ENCODE measurements around the gene HIC1. TPM values are rescaled to one million over a fixed set of nuclear protein-coding genes. Genes with fewer than 3 reads are reported as not detected.

Gene HIC1
- total and polyA plus RNA-seq, 9 donors: 3.9 to 108 (median 60.8) TPM

- no peak overlapping the region for H3K4me3 ChIP-seq
- intact Hi-C loops (cut with DNase I): no loop called here
- H3K9me3 ChIP-seq: no peaks in the 10 kb centered on the region
- TF ChIP-seq POLR2A (IDR thresholded peaks at IDR 0.05) (no peak), EP300 (IDR thresholded peaks at IDR 0.05) (no peak), CTCF (IDR thresholded peaks at IDR 0.05) (no peak)
- no peaks in the 10 kb centered on the region for H3K27me3 ChIP-seq
- H3K36me3 ChIP-seq: no peaks in the 10 kb centered on the region
- no peaks in the 10 kb centered on the region for H3K4me1 ChIP-seq (ENCODE audit: insufficient read depth)
- WGBS, 3 donors: 90 to 95% (median 94%) methylated on average over 6 of the region's 6 CpGs
- no peak for DNase-seq
- H3K27ac ChIP-seq: no peak overlapping the region
Measured at GRCh38 chr17:2110436-2110835, 55.5 kb downstream of the HIC1 start.

GRCh38 chr17:2111691-2112090, 56.8 kb downstream of the HIC1 start:
- H3K9me3 ChIP-seq: no peaks in the 10 kb centered on the region
- H3K27ac ChIP-seq: no peak overlapping the region
- TF ChIP-seq CTCF (IDR thresholded peaks at IDR 0.05) (no peak), EP300 (IDR thresholded peaks at IDR 0.05) (no peak), POLR2A (IDR thresholded peaks at IDR 0.05) (no peak)
- H3K4me3 ChIP-seq: no peak overlapping the region
- no peak for DNase-seq
- no peaks in the 10 kb centered on the region for H3K27me3 ChIP-seq
- intact Hi-C loops (cut with DNase I): no loop called here
- no peaks in the 10 kb centered on the region for H3K4me1 ChIP-seq (ENCODE audit: insufficient read depth)
- no peaks in the 10 kb centered on the region for H3K36me3 ChIP-seq
- WGBS, 3 donors: 73 to 78% (median 75%) methylated on average over 5 of the region's 5 CpGs

MicroRNAs encoded within 50 kb of the gene (microRNA counts, 767-probe panel; counts per million panel counts)
- microRNA hsa-miR-132-3p (5,189 counts per million, percentile 95 among the panel's probes with 10 or more counts), microRNA hsa-miR-212-3p (530 counts per million, percentile 78 among the panel's probes with 10 or more counts)

Small RNA genes lying within 50 kb of the gene (microRNA-seq; reads per million reads assigned to microRNA genes)
- 532 to 996 (median 732) reads per million in 3 donors for gene MIR132
- gene MIR212: 9.9 to 36.6 (median 24.1) reads per million in 3 donors

Small RNA genes lying within 50 kb of the gene (small RNA-seq; reads per million reads assigned to genes)
- gene AC090617.6 (not detected), gene AC090617.9 (not detected), gene MIR132 (5.7 reads per million, percentile 81 among the genes with 10 or more reads in this experiment), gene MIR212 (1.9 reads per million, percentile 71 among the genes with 10 or more reads in this experiment), gene OVCA2 (not detected)

Other genes starting within 250 kb of the HIC1 start
- 10 to 100 TPM; 11.3 to 22.0 (median 17.5) TPM for gene SMYD4, start 225.2 kb upstream of the HIC1 start, total RNA-seq
- 10 to 100 TPM in 1 of 2 donors, 1 to 10 TPM in 1; 8.5 to 16.3 TPM for gene SMYD4, start 225.2 kb upstream of the HIC1 start, polyA plus RNA-seq
- 100 to 1,000 TPM in 5 of 7 donors, 10 to 100 TPM in 2; 20.7 to 137 (median 116) TPM for gene RPA1, start 225.1 kb upstream of the HIC1 start, total RNA-seq
- 10 to 100 TPM; 37.0 to 63.6 TPM for gene RPA1, start 225.1 kb upstream of the HIC1 start, polyA plus RNA-seq
- 1 to 10 TPM in 5 of 7 donors, under 1 TPM in 1, not detected in 1; 0.92 to 4.1 (median 1.9) TPM for gene RTN4RL1, start 29.8 kb upstream of the HIC1 start, total RNA-seq
- under 1 TPM; 0.30 to 0.42 TPM for gene RTN4RL1, start 29.8 kb upstream of the HIC1 start, polyA plus RNA-seq
- 10 to 100 TPM; 42.4 to 77.7 (median 46.0) TPM for gene DPH1, start 24.9 kb upstream of the HIC1 start, total RNA-seq
- gene DPH1, start 24.9 kb upstream of the HIC1 start, polyA plus RNA-seq: 10 to 100 TPM; 27.5 to 47.2 TPM
- 10 to 100 TPM; 19.1 to 26.4 (median 21.2) TPM for gene OVCA2, start 13.1 kb upstream of the HIC1 start, total RNA-seq
- gene OVCA2, start 13.1 kb upstream of the HIC1 start, polyA plus RNA-seq: 10 to 100 TPM; 13.2 to 28.3 TPM
- 10 to 100 TPM; 33.8 to 66.0 (median 57.9) TPM for gene SMG6, start 248.7 kb downstream of the HIC1 start, total RNA-seq
- 10 to 100 TPM; 36.5 to 51.0 TPM for gene SMG6, start 248.7 kb downstream of the HIC1 start, polyA plus RNA-seq
- 10 to 100 TPM in 4 of 7 donors, 1 to 10 TPM in 3; 5.2 to 18.5 (median 10.5) TPM for gene SRR, start 248.8 kb downstream of the HIC1 start, total RNA-seq
- gene SRR, start 248.8 kb downstream of the HIC1 start, polyA plus RNA-seq: 10 to 100 TPM in 1 of 2 donors, 1 to 10 TPM in 1; 4.2 to 18.7 TPM